ENCODE data around the gene PDLIM5. TPM values are rescaled to one million over a fixed set of nuclear protein-coding genes. Genes with fewer than 3 reads are reported as not detected.
"Not testable (repeated sequence)": the region's sequence is repeated elsewhere in the genome, so short reads cannot be mapped to it uniquely, and the experiment has no call there.

Gene PDLIM5
- total RNA-seq, 1 donor from 2014 or later = 75.3 TPM

DNA sequence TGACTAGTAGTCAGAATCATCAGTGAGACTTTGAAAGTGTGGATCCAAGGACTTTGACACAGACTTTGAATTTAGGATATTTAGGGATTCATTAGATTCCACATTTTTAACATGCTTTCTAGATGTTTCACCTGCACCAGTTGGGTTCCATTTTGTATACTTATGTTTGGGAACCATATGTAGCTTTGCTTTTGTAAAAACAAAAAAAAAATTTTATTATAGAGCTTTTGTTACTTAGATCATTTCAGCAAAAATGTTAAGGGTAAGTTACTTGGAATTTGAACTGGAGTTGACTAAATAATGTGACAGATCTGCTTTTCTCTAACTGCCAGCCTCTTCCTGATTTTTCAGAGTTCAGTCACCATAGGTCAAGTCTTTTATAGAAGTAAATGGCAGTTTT is 14.6 kb downstream of the PDLIM5 start:
- Histone ChIP-seq H3K4me3 (ENCODE audit: low read depth, low read length) (no peak overlapping the region), H3K36me3 (ENCODE audit: control insufficient read depth, insufficient read depth, low read length) (no peaks in the 10 kb centered on the region), H3K27me3 (ENCODE audit: control insufficient read depth, insufficient read depth, low read length) (no peaks in the 10 kb centered on the region)
- TF ChIP-seq, protein P1, sequence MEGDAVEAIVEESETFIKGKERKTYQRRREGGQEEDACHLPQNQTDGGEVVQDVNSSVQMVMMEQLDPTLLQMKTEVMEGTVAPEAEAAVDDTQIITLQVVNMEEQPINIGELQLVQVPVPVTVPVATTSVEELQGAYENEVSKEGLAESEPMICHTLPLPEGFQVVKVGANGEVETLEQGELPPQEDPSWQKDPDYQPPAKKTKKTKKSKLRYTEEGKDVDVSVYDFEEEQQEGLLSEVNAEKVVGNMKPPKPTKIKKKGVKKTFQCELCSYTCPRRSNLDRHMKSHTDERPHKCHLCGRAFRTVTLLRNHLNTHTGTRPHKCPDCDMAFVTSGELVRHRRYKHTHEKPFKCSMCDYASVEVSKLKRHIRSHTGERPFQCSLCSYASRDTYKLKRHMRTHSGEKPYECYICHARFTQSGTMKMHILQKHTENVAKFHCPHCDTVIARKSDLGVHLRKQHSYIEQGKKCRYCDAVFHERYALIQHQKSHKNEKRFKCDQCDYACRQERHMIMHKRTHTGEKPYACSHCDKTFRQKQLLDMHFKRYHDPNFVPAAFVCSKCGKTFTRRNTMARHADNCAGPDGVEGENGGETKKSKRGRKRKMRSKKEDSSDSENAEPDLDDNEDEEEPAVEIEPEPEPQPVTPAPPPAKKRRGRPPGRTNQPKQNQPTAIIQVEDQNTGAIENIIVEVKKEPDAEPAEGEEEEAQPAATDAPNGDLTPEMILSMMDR (IDR thresholded peaks at IDR 0.05; ENCODE audit: insufficient read depth, low read length, poor library complexity, severe bottlenecking) = no peak
- no peak for DNase-seq (ENCODE audit: low read depth)

DNA sequence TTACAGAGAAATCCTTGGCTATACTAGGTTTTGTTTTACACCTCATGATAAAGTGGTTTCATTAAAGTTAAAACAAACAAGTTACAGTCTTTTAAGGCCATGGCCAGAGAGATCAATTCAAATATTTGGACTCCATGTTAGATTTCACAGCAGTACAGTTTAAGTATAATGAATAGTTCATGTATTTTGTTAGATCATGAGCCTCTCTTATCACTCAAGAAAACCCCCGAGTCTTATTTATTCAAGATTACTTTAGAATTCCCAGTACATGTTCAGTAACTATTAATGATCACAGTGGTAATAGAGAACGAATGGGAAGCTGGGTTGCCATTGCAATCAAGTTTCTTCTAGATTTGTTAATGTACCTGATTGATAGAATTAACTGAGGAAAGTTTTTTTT is 15.2 kb downstream of the PDLIM5 start:
- H3K4me3 ChIP-seq (ENCODE audit: low read depth, low read length) = no peak overlapping the region
- H3K27me3 ChIP-seq (ENCODE audit: control insufficient read depth, insufficient read depth, low read length) = no peaks in the 10 kb centered on the region
- H3K36me3 ChIP-seq (ENCODE audit: control insufficient read depth, insufficient read depth, low read length) = no peaks in the 10 kb centered on the region
- TF ChIP-seq, protein P1 (IDR thresholded peaks at IDR 0.05; ENCODE audit: insufficient read depth, low read length, poor library complexity, severe bottlenecking) = no peak
- no peak for DNase-seq (ENCODE audit: low read depth)

DNA sequence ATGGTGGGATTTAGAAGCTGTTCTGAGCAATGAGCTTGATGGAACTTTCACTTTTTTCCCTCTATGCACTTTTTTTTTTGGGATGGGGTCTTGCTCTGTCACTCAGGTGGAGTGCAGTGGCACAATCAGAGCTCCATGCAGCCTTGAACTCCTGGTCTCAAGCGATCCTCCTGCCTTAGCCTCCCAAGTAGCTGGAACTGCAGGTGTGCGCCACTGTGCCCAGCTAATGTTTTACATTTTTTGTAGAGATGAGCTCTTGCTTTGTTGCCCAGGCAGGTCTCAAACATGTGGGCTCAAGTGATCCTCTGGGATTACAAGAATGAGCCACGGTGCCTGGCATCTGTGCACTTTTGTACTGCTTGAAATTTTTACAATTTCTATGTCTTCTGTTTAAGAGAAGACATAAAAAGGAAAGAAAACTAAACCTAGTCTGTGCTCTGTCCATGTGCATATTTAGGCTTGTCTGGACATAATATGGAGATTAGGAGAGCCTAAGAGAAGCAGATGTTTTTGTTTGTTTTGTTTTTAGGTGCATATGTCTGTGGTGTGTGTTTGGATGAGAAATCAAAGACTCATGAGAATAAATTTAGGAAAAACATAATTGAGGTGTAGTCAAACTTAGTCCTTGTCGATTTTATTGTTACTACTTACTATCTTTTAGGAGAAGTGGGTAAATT is 16.5 kb downstream of the PDLIM5 start:
- Histone ChIP-seq H3K4me3 (ENCODE audit: low read depth, low read length) (no peak overlapping the region), H3K36me3 (ENCODE audit: control insufficient read depth, insufficient read depth, low read length) (peaks cover 1% of the 10 kb centered on the region), H3K27me3 (ENCODE audit: control insufficient read depth, insufficient read depth, low read length) (no peaks in the 10 kb centered on the region)
- TF ChIP-seq, protein P1 (IDR thresholded peaks at IDR 0.05; ENCODE audit: insufficient read depth, low read length, poor library complexity, severe bottlenecking) = no peak
- no peak for DNase-seq (ENCODE audit: low read depth)

DNA sequence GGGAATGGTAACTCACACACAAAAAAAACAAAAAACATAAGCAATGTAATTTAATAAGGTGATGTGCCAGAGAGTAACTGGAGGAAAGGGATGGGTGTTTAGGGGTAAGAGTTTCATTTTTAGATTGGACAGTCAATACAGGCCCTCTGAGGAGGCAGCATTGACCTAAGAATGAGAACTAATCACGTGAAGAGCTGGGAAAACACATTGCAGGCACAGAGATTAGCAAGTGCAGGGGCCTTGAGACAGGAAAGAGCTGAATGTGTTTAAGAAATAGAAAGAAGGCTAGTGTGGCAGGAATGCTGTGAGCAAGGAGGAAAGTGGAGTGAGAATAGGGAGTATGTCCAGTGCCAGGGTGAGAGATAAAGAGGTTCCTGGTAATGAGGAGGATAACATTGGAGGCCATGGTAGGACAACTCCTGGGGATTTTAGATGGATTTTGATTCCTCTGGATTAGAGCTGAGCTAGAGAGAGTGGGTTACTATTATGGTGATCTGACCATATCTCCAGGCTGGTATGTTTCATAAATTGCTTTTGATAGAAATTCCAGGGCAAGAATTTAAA is 17.6 kb downstream of the PDLIM5 start:
- TF ChIP-seq, protein P1 (IDR thresholded peaks at IDR 0.05; ENCODE audit: insufficient read depth, low read length, poor library complexity, severe bottlenecking) = no peak

DNA sequence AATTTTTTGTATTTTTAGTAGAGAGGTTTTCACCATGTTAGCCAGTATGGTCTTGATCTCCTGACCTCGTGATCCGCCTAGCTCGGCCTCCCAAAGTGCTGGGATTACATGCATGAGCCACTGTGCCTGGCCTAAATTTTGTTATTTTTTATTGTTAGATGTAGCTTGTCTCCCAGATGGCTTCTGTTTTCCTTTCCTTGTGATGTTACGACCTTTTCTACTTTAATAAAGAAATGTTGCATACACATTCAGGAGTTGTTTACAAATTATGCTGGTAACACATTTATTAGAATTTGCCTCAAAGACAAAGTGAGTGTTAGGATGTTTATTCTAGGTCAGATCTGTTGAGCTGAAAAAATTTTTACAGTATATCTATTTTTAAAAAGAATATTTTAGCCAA is 18.4 kb downstream of the PDLIM5 start:
- no peak overlapping the region for H3K4me3 ChIP-seq (ENCODE audit: low read depth, low read length)
- DNase-seq (ENCODE audit: low read depth) = no peak
- H3K36me3 ChIP-seq (ENCODE audit: control insufficient read depth, insufficient read depth, low read length) = peaks cover 1% of the 10 kb centered on the region
- TF ChIP-seq, protein P1 (IDR thresholded peaks at IDR 0.05; ENCODE audit: insufficient read depth, low read length, poor library complexity, severe bottlenecking) = no peak
- no peaks in the 10 kb centered on the region for H3K27me3 ChIP-seq (ENCODE audit: control insufficient read depth, insufficient read depth, low read length)

More for the DNA sequence above, 17.6 kb downstream of the PDLIM5 start:
- H3K27me3 ChIP-seq (ENCODE audit: control insufficient read depth, insufficient read depth, low read length) = no peaks in the 10 kb centered on the region
- no peak overlapping the region for H3K4me3 ChIP-seq (ENCODE audit: low read depth, low read length)
- no peak for DNase-seq (ENCODE audit: low read depth)
- peaks cover 1% of the 10 kb centered on the region for H3K36me3 ChIP-seq (ENCODE audit: control insufficient read depth, insufficient read depth, low read length)

DNA sequence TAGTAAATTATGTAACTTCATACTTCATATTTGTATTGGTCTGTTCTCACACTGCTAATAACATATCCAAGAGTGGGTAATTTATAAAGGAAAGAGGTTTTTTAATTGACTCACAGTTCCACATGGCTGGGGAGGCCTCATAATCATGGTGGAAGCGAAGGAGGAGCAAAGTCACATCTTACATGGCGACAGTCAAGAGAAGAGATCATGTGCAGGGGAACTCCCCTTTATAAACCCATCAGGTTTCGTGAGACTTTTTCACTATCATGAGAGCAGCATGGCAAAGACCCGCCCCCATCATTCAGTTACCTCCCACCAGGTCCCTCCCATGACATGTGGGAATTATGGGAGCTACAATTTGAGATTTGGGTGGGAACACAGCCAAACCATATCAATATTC is 19.0 kb downstream of the PDLIM5 start:
- H3K4me3 ChIP-seq (ENCODE audit: low read depth, low read length); H3K36me3 ChIP-seq (ENCODE audit: control insufficient read depth, insufficient read depth, low read length); DNase-seq (ENCODE audit: low read depth); H3K27me3 ChIP-seq (ENCODE audit: control insufficient read depth, insufficient read depth, low read length): not testable (repeated sequence)

All from kidney epithelial cell (primary cell).